Left hindlimb (tissue), 1 donor: Measurements from ENCODE around the gene HDAC1.
"Not testable (repeated sequence)": the region's sequence is repeated elsewhere in the genome, so short reads cannot be mapped to it uniquely, and the experiment has no call there.

Experiments used
- DNase-seq: peaks from one replicate; pipeline ENCODE4 v3.0.0-alpha.2; 2018

The HDAC1 gene

GRCh38 chr1:32274646-32275340, 17.1 kb upstream of the HDAC1 start:
- DNase-seq, result no peak

- peak; percentile 42 for DNase-seq
Observed at GRCh38 chr1:32275424-32275823, 16.5 kb upstream of the HDAC1 start.

- no peak for DNase-seq
Observed at GRCh38 chr1:32276032-32276782, 15.7 kb upstream of the HDAC1 start.

GRCh38 chr1:32284777-32285176, 7.1 kb upstream of the HDAC1 start:
- not testable (repeated sequence) for DNase-seq

GRCh38 chr1:32285658-32286057, 6.2 kb upstream of the HDAC1 start:
- DNase-seq, result no peak

GRCh38 chr1:32286763-32287162, 5.1 kb upstream of the HDAC1 start:
- DNase-seq, result no peak

GRCh38 chr1:32289256-32289655, 2.6 kb upstream of the HDAC1 start:
- no peak for DNase-seq

- DNase-seq, result no peak
Observed at GRCh38 chr1:32291145-32291707, 657 bp upstream of the HDAC1 start.

- DNase-seq, result not testable (repeated sequence)
Observed at GRCh38 chr1:32298211-32298610, 6.3 kb downstream of the HDAC1 start.

GRCh38 chr1:32299327-32299726, 7.4 kb downstream of the HDAC1 start:
- no peak for DNase-seq

- DNase-seq, result no peak
Observed at GRCh38 chr1:32303358-32303757, 11.5 kb downstream of the HDAC1 start.

- no peak for DNase-seq
Observed at GRCh38 chr1:32303997-32304622, 12.2 kb downstream of the HDAC1 start.

GRCh38 chr1:32305310-32305709, 13.4 kb downstream of the HDAC1 start:
- no peak for DNase-seq

GRCh38 chr1:32307324-32307723, 15.4 kb downstream of the HDAC1 start:
- no peak for DNase-seq

GRCh38 chr1:32309960-32310359, 18.1 kb downstream of the HDAC1 start:
- no peak for DNase-seq

GRCh38 chr1:32311709-32312393, 20.0 kb downstream of the HDAC1 start:
- no peak for DNase-seq

- DNase-seq, result no peak
Observed at GRCh38 chr1:32316903-32317277, 25.0 kb downstream of the HDAC1 start.

- no peak for DNase-seq
Observed at GRCh38 chr1:32318127-32318869, 26.4 kb downstream of the HDAC1 start.

GRCh38 chr1:32321712-32322291, 29.9 kb downstream of the HDAC1 start:
- no peak for DNase-seq

- no peak for DNase-seq
Observed at GRCh38 chr1:32327204-32327603, 35.3 kb downstream of the HDAC1 start.

- DNase-seq, result no peak
Observed at GRCh38 chr1:32329931-32330466, 38.1 kb downstream of the HDAC1 start.
